Kidney epithelial cell (primary cell): ENCODE results near the gene SMIM30. TPM values are rescaled to one million over a fixed set of nuclear protein-coding genes. Genes with fewer than 3 reads are reported as not detected.

Experiments
- DNase-seq: peaks from one replicate; pipeline ENCODE4 v3.0.0-alpha.2; 2010; ENCODE audit warnings: low read depth
- H3K27me3 ChIP-seq: 2 replicates; pipeline ENCODE4 v1.6.0; 2011; ENCODE audit warnings: low read length; ENCODE audit not compliant: control insufficient read depth, insufficient read depth
- H3K36me3 ChIP-seq: 2 replicates; pipeline ENCODE4 v1.5.1; 2011; ENCODE audit warnings: low read length; ENCODE audit not compliant: control insufficient read depth, insufficient read depth
- H3K4me3 ChIP-seq: 2 replicates; pipeline ENCODE4 v1.5.1; 2011; ENCODE audit warnings: low read depth, mild to moderate bottlenecking, control low read depth, low read length
- CTCF ChIP-seq: IDR thresholded peaks from 2 replicates; pipeline ENCODE4 v1.5.1; 2011; ENCODE audit warnings: mild to moderate bottlenecking, moderate library complexity, low read length, control low read depth, inconsistent platforms; ENCODE audit not compliant: insufficient read depth, poor library complexity, severe bottlenecking
- total RNA-seq: library from RNA; depleted of rRNA; stranded (reverse); fragments of >200 nt; gene quantifications from 2 replicates; pipeline ENCODE4 v1.2.3, GENCODE V29; 2015

Gene SMIM30
- total RNA-seq, 1 donor from 2014 or later, result 54.9 TPM

- no peak overlapping the region for H3K4me3 ChIP-seq
- no peak for TF ChIP-seq CTCF
- DNase-seq, result no peak
- no peaks in the 10 kb centered on the region for H3K27me3 ChIP-seq
- H3K36me3 ChIP-seq, result no peaks in the 10 kb centered on the region
These were observed 18.9 kb upstream of the SMIM30 start for GRCh38 chr7:113137241-113137640.

- Histone ChIP-seq H3K4me3 (no peak overlapping the region), H3K36me3 (no peaks in the 10 kb centered on the region), H3K27me3 (no peaks in the 10 kb centered on the region)
- no peak for TF ChIP-seq CTCF
- DNase-seq, result no peak
These were observed 15.7 kb upstream of the SMIM30 start for GRCh38 chr7:113134025-113134424.

GRCh38 chr7:113131367-113131766 lies 13.0 kb upstream of the SMIM30 start:
- Histone ChIP-seq H3K36me3 (no peaks in the 10 kb centered on the region), H3K27me3 (no peaks in the 10 kb centered on the region), H3K4me3 (no peak overlapping the region)
- no peak for DNase-seq
- TF ChIP-seq CTCF, result no peak

- no peak for DNase-seq
- Histone ChIP-seq H3K36me3 (no peaks in the 10 kb centered on the region), H3K27me3 (no peaks in the 10 kb centered on the region), H3K4me3 (no peak overlapping the region)
- TF ChIP-seq CTCF, result no peak
These were observed 9.7 kb upstream of the SMIM30 start for GRCh38 chr7:113128031-113128430.

- no peaks in the 10 kb centered on the region for H3K27me3 ChIP-seq
- no peak for TF ChIP-seq CTCF
- no peaks in the 10 kb centered on the region for H3K36me3 ChIP-seq
- no peak overlapping the region for H3K4me3 ChIP-seq
- DNase-seq, result no peak
These were observed 7.4 kb upstream of the SMIM30 start for GRCh38 chr7:113125728-113126127.

- DNase-seq, result no peak
- Histone ChIP-seq H3K36me3 (no peaks in the 10 kb centered on the region), H3K4me3 (no peak overlapping the region), H3K27me3 (no peaks in the 10 kb centered on the region)
- TF ChIP-seq CTCF, result no peak
These were observed 4.4 kb upstream of the SMIM30 start for GRCh38 chr7:113122744-113123143.
